Vagina (tissue), 2 donors: ENCODE measurements around the gene DOCK7.

ENCODE experiments used
- CTCF ChIP-seq, 3 experiments: fragments of 450-650 bp in 2 of 3; fragments of 200-600 bp in 1 of 3; sonication (generic) in 1 of 3; IDR thresholded peaks; one replicate each; pipeline ENCODE4 v1.5.1; 2017 to 2019; ENCODE audit warnings: antibody characterized with exemption in 3 of 3, mild to moderate bottlenecking in 2 of 3, moderate library complexity in 2 of 3
- POLR2A ChIP-seq, 2 donors: fragments of 450-650 bp; IDR thresholded peaks; one replicate each; pipeline ENCODE4 v1.6.1; 2017; ENCODE audit warnings: antibody characterized with exemption in 2 of 2, mild to moderate bottlenecking in 2 of 2, moderate library complexity in 2 of 2
- POLR2AphosphoS5 ChIP-seq, 2 donors: sonication (generic); formaldehyde crosslinking; IDR thresholded peaks; one replicate each; pipeline ENCODE4 v1.9.0; 2017; ENCODE audit warnings: antibody characterized with exemption in 2 of 2, mild to moderate bottlenecking in 2 of 2, low read depth in 1 of 2; ENCODE audit not compliant: insufficient read depth in 1 of 2

GRCh38 chr1:62735491-62736171, 47.4 kb upstream of the DOCK7 start:
- TF ChIP-seq CTCF (IDR thresholded peaks at IDR 0.05) (no peak), POLR2AphosphoS5 (IDR thresholded peaks at IDR 0.05; ENCODE audit: insufficient read depth in 1 of 2, low read depth in 1 of 2) (no peak), POLR2A (IDR thresholded peaks at IDR 0.05) (no peak)
